GM23338 (cell line): ENCODE data around the gene OTUD1. TPM values are rescaled to one million over a fixed set of nuclear protein-coding genes. Genes with fewer than 3 reads are reported as not detected.

Experiments used
- ATAC-seq: fragments of 200-7000 bp; cut with Tn5 transposase; 3 replicates; pipeline ENCODE4 v1.9.1; 2020
- DNase-seq: peaks from one replicate; pipeline ENCODE4 v3.0.0-alpha.2; 2015; ENCODE audit warnings: low spot score
- H2AFZ ChIP-seq: fragments of 200-600 bp; sonication (generic); 2 replicates; pipeline ENCODE4 v1.8.0; 2016; ENCODE audit warnings: antibody characterized with exemption, mild to moderate bottlenecking, moderate library complexity
- H3F3A ChIP-seq: fragments of 200-600 bp; sonication (generic); replicated peaks from 2 replicates; pipeline ENCODE4 v1.8.0; 2017; ENCODE audit warnings: antibody characterized with exemption, mixed run types, low read depth
- H3K27ac ChIP-seq: fragments of 200-600 bp; sonication (generic); 2 replicates; pipeline ENCODE4 v1.6.1; 2016; ENCODE audit warnings: low read depth
- H3K27me3 ChIP-seq: fragments of 200-600 bp; sonication (generic); 2 replicates; pipeline ENCODE4 v1.8.0; 2016; ENCODE audit warnings: mild to moderate bottlenecking, mixed run types, moderate library complexity; ENCODE audit not compliant: insufficient read depth
- H3K36me3 ChIP-seq: fragments of 200-600 bp; sonication (generic); 2 replicates; pipeline ENCODE4 v1.8.0; 2016; ENCODE audit warnings: mild to moderate bottlenecking; ENCODE audit not compliant: insufficient read depth
- H3K4me1 ChIP-seq: fragments of 200-600 bp; sonication (generic); 2 replicates; pipeline ENCODE4 v1.8.0; 2016; ENCODE audit warnings: mild to moderate bottlenecking, moderate library complexity; ENCODE audit not compliant: insufficient read depth
- H3K4me2 ChIP-seq: fragments of 200-600 bp; sonication (generic); 2 replicates; pipeline ENCODE4 v1.7.1; 2017; ENCODE audit warnings: mixed run types
- H3K4me3 ChIP-seq: fragments of 200-600 bp; sonication (generic); 2 replicates; pipeline ENCODE4 v1.6.1; 2016; ENCODE audit warnings: mixed run types
- H3K79me2 ChIP-seq: fragments of 200-600 bp; sonication (generic); replicated peaks from 2 replicates; pipeline ENCODE4 v1.8.0; 2017; ENCODE audit warnings: mild to moderate bottlenecking; ENCODE audit not compliant: insufficient read depth
- H3K9me2 ChIP-seq: fragments of 200-600 bp; sonication (generic); 2 replicates; pipeline ENCODE4 v1.8.0; 2017; ENCODE audit not compliant: insufficient read depth
- H4K20me1 ChIP-seq: fragments of 200-600 bp; sonication (generic); replicated peaks from 2 replicates; pipeline ENCODE4 v1.8.0; 2017; ENCODE audit warnings: mild to moderate bottlenecking; ENCODE audit not compliant: insufficient read depth
- H3K27ac Mint-ChIP-seq: 2 replicates; pipeline ENCODE4 v1.8.0; 2020; ENCODE audit warnings: inconsistent platforms, mild to moderate bottlenecking, moderate library complexity, mixed read lengths
- H3K27me3 Mint-ChIP-seq: 3 replicates; pipeline ENCODE4 v1.8.0; 2022; ENCODE audit warnings: low read depth, mild to moderate bottlenecking, moderate library complexity, mixed read lengths, inconsistent platforms; ENCODE audit not compliant: insufficient read depth, poor library complexity
- H3K36me3 Mint-ChIP-seq: 3 replicates; pipeline ENCODE4 v1.8.0; 2021; ENCODE audit warnings: low read depth, mild to moderate bottlenecking, inconsistent platforms, moderate library complexity, mixed read lengths
- H3K4me1 Mint-ChIP-seq: 3 replicates; pipeline ENCODE4 v1.8.0; 2020; ENCODE audit warnings: mild to moderate bottlenecking, inconsistent platforms, mixed read lengths
- H3K4me3 Mint-ChIP-seq: 3 replicates; pipeline ENCODE4 v1.8.0; 2021; ENCODE audit warnings: moderate library complexity, mild to moderate bottlenecking, inconsistent platforms, mixed read lengths
- H3K9me3 Mint-ChIP-seq: 3 replicates; pipeline ENCODE4 v1.8.0; 2020; ENCODE audit warnings: moderate library complexity, mild to moderate bottlenecking, inconsistent platforms, mixed read lengths
- CREB1 ChIP-seq: fragments of 250-450 bp; sonication (Bioruptor Pico); IDR thresholded peaks from 2 replicates; pipeline ENCODE4 v1.5.0; 2020; ENCODE audit warnings: low read depth, mild to moderate bottlenecking, moderate library complexity
- CTCF ChIP-seq, 2 experiments: fragments of 200-600 bp in 1 of 2; sonication (generic) in 1 of 2; conservative IDR thresholded peaks; 2 replicates each; pipeline versions ENCODE4 v1.5.1 to v1.6.1; 2016 to 2017; ENCODE audit warnings: antibody characterized with exemption in 2 of 2, low read depth in 2 of 2, mild to moderate bottlenecking in 2 of 2, moderate library complexity in 1 of 2
- ETS1 ChIP-seq: IDR thresholded peaks from 2 replicates; pipeline ENCODE4 v1.6.1; 2016; ENCODE audit warnings: antibody characterized with exemption
- EZH2 ChIP-seq: fragments of 200-600 bp; sonication (generic); IDR thresholded peaks from one replicate; pipeline ENCODE4 v1.8.0; 2017; ENCODE audit warnings: antibody characterized with exemption, mild to moderate bottlenecking, low read depth; ENCODE audit not compliant: unreplicated experiment
- EZH2phosphoT487 ChIP-seq: fragments of 200-600 bp; sonication (generic); IDR thresholded peaks from one replicate; pipeline ENCODE4 v1.8.1; 2018; ENCODE audit warnings: antibody characterized with exemption; ENCODE audit not compliant: unreplicated experiment
- JUNB ChIP-seq: IDR thresholded peaks from one replicate; pipeline ENCODE4 v1.6.1; 2016; ENCODE audit warnings: antibody characterized with exemption; ENCODE audit not compliant: unreplicated experiment
- NANOG ChIP-seq: IDR thresholded peaks from 2 replicates; pipeline ENCODE4 v1.6.1; 2016; ENCODE audit warnings: antibody characterized with exemption, borderline replicate concordance
- POLR2AphosphoS5 ChIP-seq: IDR thresholded peaks from 2 replicates; pipeline ENCODE4 v1.6.1; 2016; ENCODE audit warnings: antibody characterized with exemption, low read depth
- REST ChIP-seq: IDR thresholded peaks from one replicate; pipeline ENCODE4 v1.6.1; 2018; ENCODE audit warnings: antibody characterized with exemption; ENCODE audit not compliant: unreplicated experiment
- STAT1 ChIP-seq: IDR thresholded peaks from one replicate; pipeline ENCODE4 v1.6.1; 2016; ENCODE audit warnings: antibody characterized with exemption; ENCODE audit not compliant: unreplicated experiment
- ZNF114 ChIP-seq: fragments of 250-450 bp; sonication (Bioruptor Pico); IDR thresholded peaks from 2 replicates; pipeline ENCODE4 v1.5.0; 2020; ENCODE audit warnings: mild to moderate bottlenecking, moderate library complexity
- ZNF331 ChIP-seq: fragments of 250-450 bp; sonication (Bioruptor Pico); IDR thresholded peaks from 2 replicates; pipeline ENCODE4 v1.5.0; 2020; ENCODE audit warnings: low read depth, mild to moderate bottlenecking, moderate library complexity
- ZNF462 ChIP-seq: fragments of 250-450 bp; sonication (Bioruptor Pico); IDR thresholded peaks from 2 replicates; pipeline ENCODE4 v1.5.0; 2020; ENCODE audit warnings: mild to moderate bottlenecking, moderate library complexity
- polyA plus RNA-seq: library from polyadenylated mRNA; unstranded; fragments of >200 nt; fragmentation: Nextera tagmentation; extraction: Ambion mirVana; gene quantifications from 2 replicates; pipeline ENCODE4 v1.2.1, GENCODE V29; 2016
- total RNA-seq: library from RNA; depleted of rRNA; stranded (reverse); fragments of >200 nt; shearing (Covaris generic); gene quantifications from 2 replicates; pipeline ENCODE4 v1.2.3, GENCODE V29; 2014

OTUD1 gene
- total and polyA plus RNA-seq, 2 experiments from 2014 or later: 2.5 to 8.3 TPM

- Histone ChIP-seq H3K27ac (no peak overlapping the region), H3K9me2 (no peaks in the 10 kb centered on the region), H3K27me3 (no peaks in the 10 kb centered on the region), H3K36me3 (no peaks in the 10 kb centered on the region), H2AFZ (no peak overlapping the region), H4K20me1 (no peaks in the 10 kb centered on the region), H3K4me1 (no peaks in the 10 kb centered on the region), H3K4me2 (no peak overlapping the region), H3K4me3 (no peak overlapping the region), H3F3A (no peaks in the 10 kb centered on the region), H3K79me2 (no peaks in the 10 kb centered on the region)
- H3K4me3 Mint-ChIP-seq: no peak overlapping the region
- ATAC-seq: no peak
- H3K4me1 Mint-ChIP-seq: no peaks in the 10 kb centered on the region; the same call in 2 of the 3 replicates
- TF ChIP-seq NANOG (no peak), POLR2AphosphoS5 (no peak), CTCF (conservative IDR thresholded peaks at IDR 0.05; ENCODE audit: low read depth in 2 of 2) (no peak), EZH2phosphoT487 (no peak), ZNF462 (CRISPR knock-in tag) (no peak), JUNB (no peak), EZH2 (no peak), CREB1 (CRISPR knock-in tag) (no peak), REST (no peak), ZNF331 (no peak), ETS1 (no peak), STAT1 (no peak), ZNF114 (no peak)
- H3K27me3 Mint-ChIP-seq: peaks cover 2% of the 10 kb centered on the region
- DNase-seq: no peak
- no peak overlapping the region for H3K27ac Mint-ChIP-seq
- H3K9me3 Mint-ChIP-seq: peaks cover 12% of the 10 kb centered on the region; the same call in 2 of the 3 replicates
- H3K36me3 Mint-ChIP-seq: no peaks in the 10 kb centered on the region
Observed at GRCh38 chr10:23490115-23490514, 51.2 kb downstream of the OTUD1 start.
